ENCODE measurements around the gene CAMK4. TPM values are rescaled to one million over a fixed set of nuclear protein-coding genes. Genes with fewer than 3 reads are reported as not detected.

CAMK4 gene
- total RNA-seq, 4 donors from 2014 or later = 3.5 to 38.8 (median 6.2) TPM

- Histone ChIP-seq H3K27me3 (no peaks in the 10 kb centered on the region), H3K27ac (no peak overlapping the region), H3K4me1 (no peaks in the 10 kb centered on the region), H3K36me3 (no peaks in the 10 kb centered on the region), H3K9me3 (no peaks in the 10 kb centered on the region), H3K4me3 (no peak overlapping the region)
- TF ChIP-seq POLR2A (IDR thresholded peaks at IDR 0.05) (no peak), CTCF (IDR thresholded peaks at IDR 0.05) (no peak)
- DNase-seq = no peak
These were observed 223.6 kb downstream of the CAMK4 start for GRCh38 chr5:111447822-111448221.

- no peaks in the 10 kb centered on the region for H3K27me3 ChIP-seq
- TF ChIP-seq POLR2A (IDR thresholded peaks at IDR 0.05) (no peak), CTCF (IDR thresholded peaks at IDR 0.05) (no peak)
- DNase-seq = no peak
- no peaks in the 10 kb centered on the region for H3K36me3 ChIP-seq
- no peak overlapping the region for H3K27ac ChIP-seq
- no peaks in the 10 kb centered on the region for H3K4me1 ChIP-seq
- H3K9me3 ChIP-seq = no peaks in the 10 kb centered on the region
- H3K4me3 ChIP-seq = no peak overlapping the region
These were observed 229.1 kb downstream of the CAMK4 start for GRCh38 chr5:111453295-111453694.

- DNase-seq = no peak
- no peaks in the 10 kb centered on the region for H3K27me3 ChIP-seq
- no peak for TF ChIP-seq CTCF (IDR thresholded peaks at IDR 0.05)
- no peak for TF ChIP-seq POLR2A (IDR thresholded peaks at IDR 0.05)
- no peaks in the 10 kb centered on the region for H3K4me1 ChIP-seq
- no peak overlapping the region for H3K27ac ChIP-seq
- H3K4me3 ChIP-seq = no peak overlapping the region
- H3K9me3 ChIP-seq = no peaks in the 10 kb centered on the region
- no peaks in the 10 kb centered on the region for H3K36me3 ChIP-seq
These were observed 229.6 kb downstream of the CAMK4 start for GRCh38 chr5:111453747-111454146.

GRCh38 chr5:111454198-111454622, 230.0 kb downstream of the CAMK4 start:
- no peak for TF ChIP-seq POLR2A (IDR thresholded peaks at IDR 0.05)
- no peak for TF ChIP-seq CTCF (IDR thresholded peaks at IDR 0.05)
- Histone ChIP-seq H3K27ac (no peak overlapping the region), H3K36me3 (no peaks in the 10 kb centered on the region), H3K27me3 (no peaks in the 10 kb centered on the region), H3K4me1 (no peaks in the 10 kb centered on the region), H3K9me3 (no peaks in the 10 kb centered on the region), H3K4me3 (no peak overlapping the region)
- DNase-seq = no peak

GRCh38 chr5:111454776-111455175, 230.6 kb downstream of the CAMK4 start:
- Histone ChIP-seq H3K36me3 (no peaks in the 10 kb centered on the region), H3K27ac (no peak overlapping the region), H3K4me3 (no peak overlapping the region), H3K9me3 (no peaks in the 10 kb centered on the region), H3K27me3 (no peaks in the 10 kb centered on the region), H3K4me1 (no peaks in the 10 kb centered on the region)
- TF ChIP-seq POLR2A (IDR thresholded peaks at IDR 0.05) (no peak), CTCF (IDR thresholded peaks at IDR 0.05) (no peak)
- no peak for DNase-seq

- Histone ChIP-seq H3K27me3 (no peaks in the 10 kb centered on the region), H3K36me3 (no peaks in the 10 kb centered on the region), H3K27ac (no peak overlapping the region), H3K4me3 (no peak overlapping the region), H3K9me3 (no peaks in the 10 kb centered on the region), H3K4me1 (no peaks in the 10 kb centered on the region)
- TF ChIP-seq POLR2A (IDR thresholded peaks at IDR 0.05) (no peak), CTCF (IDR thresholded peaks at IDR 0.05) (peak in 1 of 6 experiments; percentile 7)
- DNase-seq = no peak
These were observed 237.1 kb downstream of the CAMK4 start for GRCh38 chr5:111461255-111461671.
